Hepatocyte (in vitro differentiated cells): ENCODE results near the gene EMSY. TPM values are rescaled to one million over a fixed set of nuclear protein-coding genes. Genes with fewer than 3 reads are reported as not detected.

Source experiments
- DNase-seq: peaks from one replicate; pipeline ENCODE4 v3.0.0-alpha.2; 2016; ENCODE audit warnings: low spot score
- H2AFZ ChIP-seq: fragments of 200-600 bp; sonication (generic); 2 replicates; pipeline ENCODE4 v1.6.0; 2016; ENCODE audit warnings: antibody characterized with exemption, mild to moderate bottlenecking
- H3K27ac ChIP-seq: fragments of 200-600 bp; sonication (generic); 2 replicates; pipeline ENCODE4 v1.5.1; 2016; ENCODE audit warnings: mild to moderate bottlenecking
- H3K27me3 ChIP-seq: fragments of 200-600 bp; sonication (generic); 2 replicates; pipeline ENCODE4 v1.6.1; 2016
- H3K36me3 ChIP-seq: fragments of 200-600 bp; sonication (generic); replicated peaks from 2 replicates; pipeline ENCODE4 v1.5.1; 2016; ENCODE audit warnings: low read depth; ENCODE audit not compliant: insufficient read depth
- H3K4me1 ChIP-seq: fragments of 200-600 bp; sonication (generic); 2 replicates; pipeline ENCODE4 v1.5.1; 2016; ENCODE audit warnings: mild to moderate bottlenecking, moderate library complexity; ENCODE audit not compliant: insufficient read depth
- H3K4me2 ChIP-seq: fragments of 200-600 bp; sonication (generic); 2 replicates; pipeline ENCODE4 v1.6.0; 2016
- H3K4me3 ChIP-seq: fragments of 200-600 bp; sonication (generic); 2 replicates; pipeline ENCODE4 v1.5.1; 2016; ENCODE audit warnings: mild to moderate bottlenecking
- H3K79me2 ChIP-seq: fragments of 200-600 bp; sonication (generic); 2 replicates; pipeline ENCODE4 v1.6.0; 2017; ENCODE audit warnings: mild to moderate bottlenecking
- H3K9me2 ChIP-seq: fragments of 200-600 bp; sonication (generic); replicated peaks from 2 replicates; pipeline ENCODE4 v1.6.0; 2017; ENCODE audit warnings: mild to moderate bottlenecking; ENCODE audit not compliant: insufficient read depth
- H3K9me3 ChIP-seq: fragments of 200-600 bp; sonication (generic); 2 replicates; pipeline ENCODE4 v1.5.1; 2016; ENCODE audit warnings: low read depth, mild to moderate bottlenecking
- H4K20me1 ChIP-seq: fragments of 200-600 bp; sonication (generic); 2 replicates; pipeline ENCODE4 v1.6.0; 2016; ENCODE audit warnings: mild to moderate bottlenecking; ENCODE audit not compliant: insufficient read depth, poor library complexity, severe bottlenecking
- CTCF ChIP-seq: fragments of 200-600 bp; sonication (generic); IDR thresholded peaks from 2 replicates; pipeline ENCODE4 v1.5.1; 2016; ENCODE audit warnings: antibody characterized with exemption, mild to moderate bottlenecking; ENCODE audit not compliant: poor library complexity
- EZH2 ChIP-seq: fragments of 200-600 bp; sonication (generic); IDR thresholded peaks from 2 replicates; pipeline ENCODE4 v1.6.1; 2016; ENCODE audit warnings: antibody characterized with exemption, mild to moderate bottlenecking, borderline replicate concordance
- EZH2phosphoT487 ChIP-seq: fragments of 200-600 bp; sonication (generic); IDR thresholded peaks from one replicate; pipeline ENCODE4 v1.6.1; 2018; ENCODE audit warnings: antibody characterized with exemption, mild to moderate bottlenecking, low read depth, moderate library complexity; ENCODE audit not compliant: unreplicated experiment, severe bottlenecking
- WGBS: methylation state at CpG from one replicate; pipeline ENCODE4 v1.1.6; 2016; ENCODE audit warnings: low lambda C conversion rate; ENCODE audit errors: missing lambda C conversion rate; 5-methylcytosine and 5-hydroxymethylcytosine counted together
- polyA plus RNA-seq: library from polyadenylated mRNA; unstranded; fragments of >200 nt; fragmentation: Nextera tagmentation; extraction: Ambion mirVana; gene quantifications from 2 replicates; pipeline ENCODE4 v1.2.1, GENCODE V29; 2016
- total RNA-seq: library from RNA; depleted of rRNA; stranded (reverse); fragments of >200 nt; gene quantifications from 2 replicates; pipeline ENCODE4 v1.2.3, GENCODE V29; 2014

The EMSY gene
- total and polyA plus RNA-seq, 2 experiments from 2014 or later: 8.2 to 19.4 TPM

GRCh38 chr11:76599041-76600013 is 154.5 kb downstream of the EMSY start:
- 81% methylated on average over 18 of the region's 18 CpGs for WGBS
- H2AFZ ChIP-seq: no peak overlapping the region
- no peaks in the 10 kb centered on the region for H3K27me3 ChIP-seq
- no peaks in the 10 kb centered on the region for H3K36me3 ChIP-seq
- TF ChIP-seq EZH2 (no peak), EZH2phosphoT487 (no peak), CTCF (no peak)
- peak; percentile 26 for DNase-seq
- H3K27ac ChIP-seq: no peak overlapping the region
- H3K4me2 ChIP-seq: no peak overlapping the region
- no peaks in the 10 kb centered on the region for H4K20me1 ChIP-seq
- H3K4me3 ChIP-seq: no peak overlapping the region
- no peaks in the 10 kb centered on the region for H3K9me2 ChIP-seq
- no peaks in the 10 kb centered on the region for H3K79me2 ChIP-seq
- H3K9me3 ChIP-seq: no peaks in the 10 kb centered on the region
- peaks cover 11% of the 10 kb centered on the region for H3K4me1 ChIP-seq

GRCh38 chr11:76600124-76600655 is 155.4 kb downstream of the EMSY start:
- Histone ChIP-seq H3K9me3 (no peaks in the 10 kb centered on the region), H3K4me3 (no peak overlapping the region), H3K4me2 (no peak overlapping the region), H3K27ac (no peak overlapping the region), H3K79me2 (no peaks in the 10 kb centered on the region), H4K20me1 (no peaks in the 10 kb centered on the region), H3K4me1 (peaks cover 19% of the 10 kb centered on the region), H3K27me3 (no peaks in the 10 kb centered on the region), H3K9me2 (no peaks in the 10 kb centered on the region), H2AFZ (no peak overlapping the region), H3K36me3 (no peaks in the 10 kb centered on the region)
- TF ChIP-seq CTCF: no peak
- TF ChIP-seq EZH2: no peak
- no peak for TF ChIP-seq EZH2phosphoT487
- no peak for DNase-seq
- WGBS: 89% methylated on average over 10 of the region's 10 CpGs

DNA sequence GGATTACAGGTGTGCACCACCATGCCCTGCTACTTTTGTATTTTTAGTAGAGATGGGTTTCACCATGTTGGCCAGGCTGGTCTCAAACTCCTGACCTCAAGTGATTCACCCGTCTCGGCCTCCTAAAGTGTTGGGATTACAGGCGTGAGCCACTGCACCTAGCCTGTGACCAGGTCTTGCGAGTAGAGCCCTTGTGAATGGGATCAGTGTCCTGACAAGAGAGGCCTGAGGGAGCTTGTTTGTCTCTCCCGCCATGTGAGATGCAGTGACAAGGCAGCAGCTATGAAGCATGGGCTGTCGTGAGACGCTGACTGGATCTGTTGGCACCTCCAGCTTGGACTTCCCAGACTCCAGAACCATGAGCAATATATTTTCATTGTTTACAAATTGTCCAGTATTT is 156.5 kb downstream of the EMSY start:
- Histone ChIP-seq H3K9me2 (no peaks in the 10 kb centered on the region), H3K4me3 (no peak overlapping the region), H3K27me3 (no peaks in the 10 kb centered on the region), H3K27ac (no peak overlapping the region), H3K9me3 (no peaks in the 10 kb centered on the region), H4K20me1 (no peaks in the 10 kb centered on the region), H3K4me1 (peaks cover 19% of the 10 kb centered on the region), H2AFZ (no peak overlapping the region), H3K79me2 (no peaks in the 10 kb centered on the region), H3K36me3 (no peaks in the 10 kb centered on the region), H3K4me2 (no peak overlapping the region)
- WGBS: 88% methylated on average over 7 of the region's 7 CpGs
- DNase-seq: peak; percentile 3
- TF ChIP-seq EZH2 (no peak), CTCF (no peak), EZH2phosphoT487 (no peak)
